ENCODE measurements around the gene TRABD. TPM values are rescaled to one million over a fixed set of nuclear protein-coding genes. Genes with fewer than 3 reads are reported as not detected.

Gene TRABD
- polyA plus RNA-seq, 1 donor from 2014 or later, result 31.8 TPM

- H3K4me3 ChIP-seq (ENCODE audit: low read length), result peak overlapping the region; percentile 95
- H3K79me2 ChIP-seq (replicated peaks; ENCODE audit: insufficient read depth, low read length), result peaks cover 35% of the 10 kb centered on the region
- no peaks in the 10 kb centered on the region for H4K20me1 ChIP-seq (ENCODE audit: insufficient read depth)
These were observed 58.1 kb downstream of the TRABD start for GRCh38 chr22:50243685-50244419.

GRCh38 chr22:50244420-50245213, 58.9 kb downstream of the TRABD start, which contains the start of gene TUBGCP6:
Gene TUBGCP6 (minus strand): TSS chr22:50245023. CDS start chr22:50244459, 564 bp downstream.
- no peaks in the 10 kb centered on the region for H3K36me3 ChIP-seq (ENCODE audit: insufficient read depth, low read length)
- H3K79me2 ChIP-seq (replicated peaks; ENCODE audit: insufficient read depth, low read length), result peaks cover 35% of the 10 kb centered on the region
- no peaks in the 10 kb centered on the region for H3K9me3 ChIP-seq (ENCODE audit: low read length)
- TF ChIP-seq EZH2 (IDR thresholded peaks at IDR 0.05; ENCODE audit: borderline replicate concordance, insufficient read depth, low read length, poor library complexity, severe bottlenecking), result no peak
- TF ChIP-seq TAF1 (IDR thresholded peaks at IDR 0.05; ENCODE audit: low read depth), result peak; percentile 56
- no peak for TF ChIP-seq RAD21 (conservative IDR thresholded peaks at IDR 0.05)
- TF ChIP-seq, protein P1, sequence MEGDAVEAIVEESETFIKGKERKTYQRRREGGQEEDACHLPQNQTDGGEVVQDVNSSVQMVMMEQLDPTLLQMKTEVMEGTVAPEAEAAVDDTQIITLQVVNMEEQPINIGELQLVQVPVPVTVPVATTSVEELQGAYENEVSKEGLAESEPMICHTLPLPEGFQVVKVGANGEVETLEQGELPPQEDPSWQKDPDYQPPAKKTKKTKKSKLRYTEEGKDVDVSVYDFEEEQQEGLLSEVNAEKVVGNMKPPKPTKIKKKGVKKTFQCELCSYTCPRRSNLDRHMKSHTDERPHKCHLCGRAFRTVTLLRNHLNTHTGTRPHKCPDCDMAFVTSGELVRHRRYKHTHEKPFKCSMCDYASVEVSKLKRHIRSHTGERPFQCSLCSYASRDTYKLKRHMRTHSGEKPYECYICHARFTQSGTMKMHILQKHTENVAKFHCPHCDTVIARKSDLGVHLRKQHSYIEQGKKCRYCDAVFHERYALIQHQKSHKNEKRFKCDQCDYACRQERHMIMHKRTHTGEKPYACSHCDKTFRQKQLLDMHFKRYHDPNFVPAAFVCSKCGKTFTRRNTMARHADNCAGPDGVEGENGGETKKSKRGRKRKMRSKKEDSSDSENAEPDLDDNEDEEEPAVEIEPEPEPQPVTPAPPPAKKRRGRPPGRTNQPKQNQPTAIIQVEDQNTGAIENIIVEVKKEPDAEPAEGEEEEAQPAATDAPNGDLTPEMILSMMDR (IDR thresholded peaks at IDR 0.05; ENCODE audit: poor library complexity, severe bottlenecking), result peak; percentile 64
- no peak for TF ChIP-seq REST (IDR thresholded peaks at IDR 0.05; ENCODE audit: borderline replicate concordance)
- TF ChIP-seq POLR2AphosphoS5 (IDR thresholded peaks at IDR 0.05), result peak; percentile 92
- peak; percentile 96 for TF ChIP-seq MXI1 (conservative IDR thresholded peaks at IDR 0.05; ENCODE audit: poor library complexity, severe bottlenecking)
- TF ChIP-seq SMC3 (conservative IDR thresholded peaks at IDR 0.05; ENCODE audit: poor library complexity), result peak; percentile 48
- peak; percentile 87 for TF ChIP-seq EP300 (conservative IDR thresholded peaks at IDR 0.05; ENCODE audit: poor library complexity, severe bottlenecking)
- no peaks in the 10 kb centered on the region for H3F3A ChIP-seq (ENCODE audit: insufficient read depth, low read length, poor library complexity, severe bottlenecking)
- H3K9ac ChIP-seq (ENCODE audit: low read length), result peak within 1 kb of the TSS; percentile 86
- peak within 1 kb of the TSS; percentile 65 for H2AFZ ChIP-seq (ENCODE audit: low read depth, low read length)
- peak within 1 kb of the TSS; percentile 81 for H3K27ac ChIP-seq (ENCODE audit: low read length)
- peak within 1 kb of the TSS; percentile 91 for H3K4me2 ChIP-seq (ENCODE audit: low read length)
- H3K9me2 ChIP-seq (ENCODE audit: insufficient read depth, low read length), result no peaks in the 10 kb centered on the region
- H4K20me1 ChIP-seq (ENCODE audit: insufficient read depth), result no peaks in the 10 kb centered on the region
- H3K4me3 ChIP-seq (ENCODE audit: low read length), result peak within 1 kb of the TSS; percentile 95
- no peaks in the 10 kb centered on the region for H3K27me3 ChIP-seq (ENCODE audit: insufficient read depth, low read depth, low read length)

More at GRCh38 chr22:50243685-50244419, 58.1 kb downstream of the TRABD start:
- Histone ChIP-seq H3K4me2 (ENCODE audit: low read length) (peak overlapping the region; percentile 91), H3F3A (ENCODE audit: insufficient read depth, low read length, poor library complexity, severe bottlenecking) (no peaks in the 10 kb centered on the region), H3K9me2 (ENCODE audit: insufficient read depth, low read length) (no peaks in the 10 kb centered on the region), H3K27ac (ENCODE audit: low read length) (peak overlapping the region; percentile 81), H3K9ac (ENCODE audit: low read length) (peak overlapping the region; percentile 86), H3K9me3 (ENCODE audit: low read length) (no peaks in the 10 kb centered on the region), H3K27me3 (ENCODE audit: insufficient read depth, low read depth, low read length) (no peaks in the 10 kb centered on the region), H2AFZ (ENCODE audit: low read depth, low read length) (no peak overlapping the region), H3K36me3 (ENCODE audit: insufficient read depth, low read length) (no peaks in the 10 kb centered on the region)
- TF ChIP-seq TAF1 (IDR thresholded peaks at IDR 0.05; ENCODE audit: low read depth), result no peak
- TF ChIP-seq SMC3 (conservative IDR thresholded peaks at IDR 0.05; ENCODE audit: poor library complexity), result no peak
- no peak for TF ChIP-seq POLR2AphosphoS5 (IDR thresholded peaks at IDR 0.05)
- TF ChIP-seq RAD21 (conservative IDR thresholded peaks at IDR 0.05), result no peak

All from neural cell (in vitro differentiated cells).